GM19324 (cell line): ENCODE results near the gene KMT2B.
"Not testable (repeated sequence)": the region's sequence is repeated elsewhere in the genome, so short reads cannot be mapped to it uniquely, and the experiment has no call there.

ENCODE experiments used
- ATAC-seq: cut with Tn5 transposase; IDR thresholded peaks from one replicate; pipeline ENCODE4 v1.9.1; 2021; ENCODE audit warnings: mild to moderate bottlenecking, moderate library complexity; ENCODE audit not compliant: unreplicated experiment, low FRiP score

KMT2B gene

DNA sequence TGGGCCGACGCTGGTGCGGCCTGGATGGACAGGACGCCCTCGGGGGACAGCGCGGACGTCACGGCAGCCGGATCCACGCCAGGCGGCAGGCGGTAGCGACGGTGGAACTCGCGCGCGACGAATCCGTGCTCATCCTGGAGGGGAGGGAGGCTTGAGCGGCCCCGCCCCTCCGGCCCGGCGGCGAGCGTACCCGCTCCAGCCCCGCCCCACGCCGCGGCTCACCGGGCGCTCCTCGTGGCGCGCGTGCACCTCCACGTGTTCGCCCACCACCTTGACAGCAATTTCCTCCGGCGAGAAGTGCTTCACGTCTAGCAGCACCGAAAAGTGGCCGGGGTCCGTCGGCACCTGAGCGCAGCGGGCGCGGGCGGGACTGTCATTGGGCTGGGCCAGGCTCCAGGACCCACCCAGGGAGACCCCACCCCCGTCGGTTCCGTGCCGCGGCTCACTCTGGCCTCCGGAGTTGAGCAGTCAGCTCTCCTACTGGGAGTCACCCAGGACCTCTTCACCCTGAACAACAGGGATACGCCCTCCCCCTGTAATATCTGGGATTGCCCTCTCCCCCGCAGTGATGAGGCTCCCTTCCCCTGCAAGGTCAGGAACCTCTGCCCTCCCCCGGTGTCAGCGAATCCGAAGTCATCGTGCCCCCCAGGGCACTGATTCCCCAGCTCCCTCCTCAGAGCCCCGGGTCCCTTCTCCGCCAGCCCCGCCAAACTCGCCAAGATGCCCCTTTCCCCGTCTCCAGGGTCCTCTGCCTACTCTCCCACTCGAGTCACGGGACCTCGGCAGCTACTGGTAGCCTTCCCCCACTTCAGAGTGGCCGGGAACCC is 38.0 kb downstream of the KMT2B start:
- no peak for ATAC-seq

DNA sequence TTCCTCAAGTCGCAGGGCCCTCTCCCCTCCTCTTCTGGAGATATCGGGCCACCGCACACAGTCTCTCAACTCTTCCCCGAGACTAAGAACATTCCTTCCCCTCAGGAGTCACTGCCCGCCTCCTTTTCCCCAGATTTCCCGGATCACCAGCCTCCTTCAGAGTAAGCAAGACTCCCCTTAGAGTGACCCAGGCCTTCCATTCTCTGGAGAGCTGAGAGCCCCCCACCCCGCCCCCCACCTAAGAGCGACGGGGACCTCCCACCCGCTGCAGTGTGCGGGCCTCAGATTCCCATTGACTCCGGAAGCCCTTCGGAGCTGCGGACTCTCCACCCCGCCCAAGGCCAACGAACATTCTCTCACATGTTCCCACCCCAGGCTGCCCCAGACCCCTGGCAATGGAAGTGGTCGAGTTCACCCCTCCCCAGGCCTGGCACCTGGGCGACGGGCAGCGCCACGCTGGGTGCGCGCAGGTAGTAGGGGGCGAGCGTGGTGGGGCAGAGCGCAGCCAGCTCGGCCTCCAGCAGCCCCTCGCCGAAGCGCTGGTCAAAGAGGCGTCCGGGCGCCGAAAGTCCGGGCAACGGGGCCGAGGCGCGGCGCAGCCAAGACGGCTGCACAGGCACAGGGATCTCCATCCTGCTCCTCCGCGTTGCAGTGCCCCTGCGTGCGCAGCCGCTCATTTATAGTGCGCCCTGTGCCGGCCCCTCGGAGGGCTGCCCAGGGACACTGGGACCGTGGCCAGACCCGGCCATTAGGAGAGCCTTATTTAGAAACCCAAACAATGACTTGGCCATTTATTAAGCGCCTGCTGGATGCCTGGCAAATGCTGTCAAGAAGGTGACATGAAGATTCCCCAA is 38.8 kb downstream of the KMT2B start, which contains the start of gene HSPB6:
Gene HSPB6 (minus strand): TSS at position 653 of the 854 bp plus-strand sequence. CDS start 21 bp downstream, at position 632.
- no peak for ATAC-seq

DNA sequence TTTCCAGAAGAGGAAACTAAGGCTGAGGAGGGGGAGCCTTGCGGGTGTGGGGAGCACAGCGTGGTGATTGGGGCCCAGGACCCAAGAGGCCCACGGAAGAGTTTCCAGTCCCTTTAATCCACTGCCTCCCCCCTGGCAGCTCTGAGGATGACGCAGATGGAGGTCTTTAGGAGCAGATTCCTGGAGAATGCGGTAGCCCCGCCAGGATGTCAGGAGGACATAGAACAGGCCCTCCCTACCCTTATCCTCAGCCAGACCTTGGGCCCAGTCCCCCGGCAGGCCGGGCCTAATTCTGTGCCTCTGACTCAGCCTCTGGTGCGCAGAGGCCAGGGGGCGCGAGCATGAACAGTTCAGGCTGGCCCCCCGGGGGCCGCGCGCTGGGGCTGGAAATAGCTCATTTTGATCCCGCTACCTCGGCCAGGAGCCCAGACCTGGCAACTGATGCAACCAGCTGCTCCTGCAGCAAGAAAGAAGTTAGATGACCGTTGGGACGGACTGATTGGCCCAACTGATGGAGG is 39.5 kb downstream of the KMT2B start:
- ATAC-seq = no peak

DNA sequence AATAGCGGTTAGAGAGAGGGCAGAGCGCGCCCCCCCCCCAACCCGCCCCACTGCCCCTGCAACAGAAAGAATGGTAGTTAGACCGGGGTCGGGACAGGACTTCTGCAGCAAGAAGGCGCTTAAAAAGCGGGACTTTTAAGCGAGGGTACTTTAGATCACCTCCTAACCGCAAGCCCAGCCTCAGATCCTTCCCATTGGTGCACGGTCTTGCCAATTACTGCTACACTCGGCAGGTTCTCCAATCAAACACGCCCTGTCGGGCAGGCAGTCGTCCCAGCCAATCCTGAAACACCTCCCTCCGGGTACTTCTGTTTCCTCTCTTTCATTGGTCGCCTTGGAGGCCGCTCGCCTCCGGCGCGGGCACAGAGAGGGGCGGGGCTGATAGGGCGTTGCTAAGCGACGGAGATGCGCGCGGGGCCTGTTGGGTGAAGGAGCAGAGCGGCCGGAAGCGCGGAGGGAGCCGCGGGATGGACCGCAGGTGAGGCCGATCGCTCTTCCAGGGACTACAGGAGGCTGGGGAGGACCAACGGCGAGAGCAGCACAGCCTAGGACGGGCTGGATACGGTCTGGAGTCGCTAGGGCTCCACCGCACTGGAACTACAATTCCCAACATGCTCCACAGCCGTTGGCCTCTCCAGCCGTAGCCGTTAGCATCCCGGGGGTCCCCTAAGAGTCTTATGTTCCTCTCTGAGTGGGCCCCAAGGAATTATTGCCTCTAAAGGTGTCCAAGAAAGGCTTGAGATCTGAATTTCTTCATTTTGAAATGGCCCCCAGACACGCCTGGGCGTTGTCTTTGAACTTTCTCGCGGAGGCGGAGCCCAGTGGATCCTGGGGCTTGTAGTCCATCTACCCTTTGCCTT is 40.2 kb downstream of the KMT2B start, which contains the start of gene PROSER3:
Gene PROSER3 (plus strand): TSS at position 428 of the 860 bp plus-strand sequence. CDS start 40 bp downstream, at position 468.
- ATAC-seq = peak; percentile 94

DNA sequence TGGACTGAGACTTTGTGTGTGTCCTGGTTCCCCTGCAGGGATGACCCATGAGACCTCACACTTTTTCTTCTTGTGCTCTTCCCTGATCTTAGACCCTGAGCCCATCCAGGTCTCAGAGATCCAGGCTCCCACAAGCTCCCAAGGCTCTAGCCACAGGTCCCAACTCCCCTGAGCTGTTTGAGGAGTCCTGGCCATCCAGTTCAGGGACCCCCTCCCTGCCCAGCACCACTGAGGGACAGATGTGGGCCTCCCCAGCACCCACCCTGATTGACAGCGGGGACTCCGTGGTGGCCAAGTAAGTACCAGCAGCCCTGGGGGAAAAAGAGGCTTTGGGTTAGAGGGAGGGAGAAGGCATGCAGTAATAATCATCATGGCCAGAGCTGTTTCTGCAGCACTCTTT is 41.9 kb downstream of the KMT2B start:
- ATAC-seq = no peak

DNA sequence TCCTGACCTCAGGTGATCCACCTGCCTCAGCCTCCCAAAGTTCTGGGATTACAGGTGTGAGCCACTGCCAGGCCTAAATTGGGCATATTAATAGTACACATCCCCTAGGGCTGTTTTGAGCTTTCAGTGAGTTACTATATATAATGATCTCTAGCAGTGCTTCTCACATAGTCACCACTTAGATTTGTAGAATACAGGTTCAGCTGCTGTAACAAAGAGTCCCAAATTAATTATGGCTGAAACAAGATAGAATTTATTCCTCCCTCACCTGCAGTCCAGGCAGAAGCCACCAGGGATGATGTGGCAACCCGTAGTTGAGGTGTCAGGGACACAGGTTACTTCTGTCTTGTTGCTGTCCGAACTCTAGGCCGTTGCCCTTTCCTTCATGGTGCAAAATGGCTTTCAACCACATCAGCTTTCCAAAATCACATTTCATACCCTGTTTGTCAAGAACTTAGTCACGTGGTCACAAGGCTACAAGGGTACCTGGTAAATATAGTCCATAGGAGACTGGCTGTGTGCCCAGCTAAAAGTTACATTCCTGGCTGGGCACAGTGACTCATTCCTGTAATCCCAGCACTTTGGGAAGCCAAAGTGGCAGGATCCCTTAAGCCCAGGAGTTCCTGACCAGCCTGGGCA is 43.0 kb downstream of the KMT2B start:
- ATAC-seq = no peak

DNA sequence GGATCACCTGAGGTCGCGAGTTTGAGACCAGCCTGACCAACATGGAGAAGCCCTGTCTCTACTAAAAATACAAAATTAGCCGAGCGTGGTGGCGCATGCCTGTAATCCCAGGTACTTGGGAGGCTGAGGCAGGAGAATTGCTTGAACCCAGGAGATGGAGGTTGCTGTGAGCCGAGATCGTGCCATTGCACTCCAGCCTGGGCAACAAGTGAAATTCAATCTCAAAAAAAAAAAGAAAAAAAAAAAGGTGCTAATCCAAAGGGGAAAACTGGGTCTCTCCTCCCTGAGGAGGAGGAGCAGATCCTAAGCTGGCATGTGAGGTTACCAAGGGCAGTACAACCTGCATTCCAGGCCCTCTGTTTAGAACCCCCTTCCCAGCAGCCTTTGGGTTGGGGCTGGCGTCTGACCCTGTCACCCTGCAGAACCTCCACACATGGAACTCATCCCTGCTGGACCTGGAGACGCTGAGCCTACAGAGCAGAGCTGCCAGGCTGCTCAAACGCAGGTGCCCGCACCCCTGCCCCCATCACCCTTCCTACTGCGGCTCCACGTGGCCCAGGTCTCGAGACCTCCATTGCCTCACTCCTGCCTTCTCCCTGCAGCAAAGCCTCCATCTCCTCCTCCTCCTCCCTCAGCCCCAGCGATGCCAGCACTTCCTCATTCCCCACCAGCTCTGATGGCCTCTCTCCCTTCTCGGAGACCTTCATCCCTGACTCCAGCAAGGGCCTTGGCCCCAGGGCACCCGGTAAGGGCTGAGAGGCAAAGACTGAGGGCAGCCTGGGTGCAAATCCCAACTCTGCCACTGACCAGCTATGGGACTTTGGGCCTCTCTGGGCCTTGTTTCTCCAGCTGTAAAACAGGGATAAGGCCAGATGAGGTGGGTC is 46.9 kb downstream of the KMT2B start:
- no peak for ATAC-seq

DNA sequence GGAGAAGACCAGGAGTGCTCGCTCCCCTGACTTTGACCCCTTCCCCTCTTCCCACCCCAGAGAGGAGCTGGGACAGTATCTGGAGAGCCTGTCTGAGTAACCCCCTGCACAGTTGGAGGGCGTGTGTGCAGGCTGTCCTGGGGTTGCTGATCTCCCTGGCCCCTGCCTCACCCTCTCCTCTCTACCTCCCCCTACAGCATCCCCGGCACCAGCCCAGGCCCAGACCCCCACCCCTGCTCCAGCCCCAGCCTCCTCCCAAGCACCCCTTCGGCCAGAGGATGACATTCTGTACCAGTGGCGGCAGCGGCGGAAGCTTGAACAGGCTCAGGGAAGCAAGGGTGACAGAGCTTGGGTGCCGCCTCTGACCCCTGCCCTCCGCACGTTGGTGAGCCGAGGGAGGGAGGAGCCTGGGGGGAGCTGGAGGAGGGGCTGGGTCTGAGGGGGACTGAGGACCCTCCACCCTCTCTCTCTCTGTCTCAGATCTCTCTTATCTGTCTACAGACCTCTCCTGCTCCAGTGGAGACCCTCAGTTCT is 48.8 kb downstream of the KMT2B start:
- no peak for ATAC-seq

DNA sequence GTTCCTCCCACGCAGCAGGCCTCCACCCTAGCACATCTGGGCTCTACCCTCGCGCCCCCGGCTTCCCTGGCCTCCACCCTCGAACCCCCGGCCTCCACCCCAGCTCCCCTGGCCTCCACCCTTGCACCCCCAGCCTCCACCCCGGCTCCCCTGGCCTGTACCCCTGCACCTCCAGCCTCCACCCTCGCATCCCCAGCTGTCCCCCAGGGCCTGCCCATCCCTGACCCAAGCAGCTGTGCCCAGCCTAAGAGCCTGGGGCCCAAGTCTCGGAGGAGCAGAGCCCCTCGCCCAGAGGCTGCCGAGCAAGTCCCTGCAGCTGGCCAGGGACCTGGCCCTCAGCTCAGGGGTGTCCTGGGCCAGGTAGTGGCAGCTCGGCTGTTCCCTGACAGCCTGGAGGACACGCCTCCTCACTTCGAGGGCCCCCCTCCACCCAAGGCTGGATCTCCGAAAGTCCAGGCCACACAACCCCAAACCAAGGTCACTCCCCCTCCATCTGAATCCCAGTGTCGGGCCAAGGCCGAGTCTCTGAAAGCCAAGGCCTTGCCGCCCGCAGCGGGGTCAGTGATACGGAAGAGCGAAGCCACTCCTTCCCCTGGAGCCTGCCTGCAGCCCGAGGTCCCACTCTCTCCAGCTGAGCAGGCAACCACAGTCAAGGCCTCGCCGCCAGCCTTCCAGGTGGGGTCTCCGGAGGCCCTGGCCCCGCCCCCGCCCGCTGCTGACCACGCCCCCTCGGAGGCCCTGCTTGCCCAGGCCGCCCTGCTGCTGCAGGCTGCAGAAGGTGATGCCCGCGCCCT is 49.7 kb downstream of the KMT2B start:
- ATAC-seq = no peak

DNA sequence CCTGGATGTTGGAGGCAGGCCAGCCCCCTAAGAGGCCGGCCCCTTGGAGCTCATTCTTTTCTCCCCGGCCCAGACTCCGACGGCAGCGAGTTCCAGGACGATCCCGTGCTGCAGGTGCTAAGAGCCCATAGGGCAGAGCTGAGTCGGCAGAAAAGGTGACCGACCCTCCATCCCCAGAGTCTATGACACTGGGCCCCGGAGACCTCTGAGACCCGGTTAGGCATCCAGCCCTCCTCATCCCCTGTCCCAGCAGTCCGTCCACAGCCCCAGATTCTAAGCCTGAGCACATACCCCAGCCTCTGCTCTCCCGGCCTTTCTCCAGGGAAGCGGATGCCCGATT is 50.2 kb downstream of the KMT2B start:
- ATAC-seq = no peak

DNA sequence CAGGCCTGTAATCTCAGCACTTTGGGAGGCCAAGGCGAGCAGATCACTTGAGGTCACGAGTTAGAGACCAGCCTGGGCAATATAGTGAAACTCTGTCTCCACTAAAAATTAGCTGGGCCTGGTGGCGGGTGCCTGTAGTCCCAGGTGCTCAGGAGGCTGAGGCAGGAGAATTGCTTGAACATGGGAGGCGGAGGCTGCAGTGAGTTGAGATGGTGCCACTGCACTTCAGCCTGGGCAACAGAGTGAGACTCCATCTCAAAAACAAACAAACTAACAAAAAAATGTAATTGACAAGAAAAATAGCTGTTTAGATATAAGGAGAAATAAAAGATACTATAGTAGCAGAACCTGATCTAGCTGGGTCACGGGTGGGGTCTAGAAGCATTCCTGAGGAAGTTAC is 54.6 kb downstream of the KMT2B start:
- ATAC-seq = not testable (repeated sequence)

DNA sequence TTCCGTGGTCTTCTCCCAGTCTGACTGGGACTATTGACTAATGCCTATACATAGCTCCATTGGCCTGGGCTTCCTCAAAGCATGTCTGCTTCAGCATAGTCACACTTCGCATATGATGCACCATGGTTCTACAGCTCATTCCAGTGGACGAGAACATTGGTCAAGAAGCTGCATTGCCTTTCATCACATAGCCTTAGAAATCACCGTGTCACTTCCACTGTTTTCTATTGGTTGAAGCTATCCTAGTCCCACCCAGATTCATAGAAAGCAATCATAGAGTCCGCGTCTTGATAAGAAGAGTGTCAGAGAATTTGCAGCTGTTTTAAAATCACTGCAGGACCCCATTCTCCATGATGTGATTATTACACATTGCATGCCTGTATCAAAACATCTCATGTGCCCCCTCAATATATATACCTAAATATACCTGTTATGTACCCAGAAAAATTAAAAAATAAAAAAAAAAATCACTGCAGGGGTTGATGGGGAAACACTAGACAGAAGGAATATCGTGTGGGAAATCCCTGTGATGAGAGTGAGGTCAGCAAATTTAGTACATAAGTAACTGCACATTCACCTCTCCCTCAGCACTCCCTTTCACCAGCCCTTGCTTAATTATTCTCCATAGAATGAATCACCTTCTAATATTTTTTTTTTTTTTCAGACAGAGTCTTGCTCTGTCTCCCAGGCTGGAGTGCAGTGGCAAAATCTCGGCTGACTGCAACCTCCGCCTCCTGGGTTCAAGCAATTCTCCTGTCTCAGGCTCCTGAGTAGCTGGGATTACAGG is 55.4 kb downstream of the KMT2B start:
- ATAC-seq = no peak

DNA sequence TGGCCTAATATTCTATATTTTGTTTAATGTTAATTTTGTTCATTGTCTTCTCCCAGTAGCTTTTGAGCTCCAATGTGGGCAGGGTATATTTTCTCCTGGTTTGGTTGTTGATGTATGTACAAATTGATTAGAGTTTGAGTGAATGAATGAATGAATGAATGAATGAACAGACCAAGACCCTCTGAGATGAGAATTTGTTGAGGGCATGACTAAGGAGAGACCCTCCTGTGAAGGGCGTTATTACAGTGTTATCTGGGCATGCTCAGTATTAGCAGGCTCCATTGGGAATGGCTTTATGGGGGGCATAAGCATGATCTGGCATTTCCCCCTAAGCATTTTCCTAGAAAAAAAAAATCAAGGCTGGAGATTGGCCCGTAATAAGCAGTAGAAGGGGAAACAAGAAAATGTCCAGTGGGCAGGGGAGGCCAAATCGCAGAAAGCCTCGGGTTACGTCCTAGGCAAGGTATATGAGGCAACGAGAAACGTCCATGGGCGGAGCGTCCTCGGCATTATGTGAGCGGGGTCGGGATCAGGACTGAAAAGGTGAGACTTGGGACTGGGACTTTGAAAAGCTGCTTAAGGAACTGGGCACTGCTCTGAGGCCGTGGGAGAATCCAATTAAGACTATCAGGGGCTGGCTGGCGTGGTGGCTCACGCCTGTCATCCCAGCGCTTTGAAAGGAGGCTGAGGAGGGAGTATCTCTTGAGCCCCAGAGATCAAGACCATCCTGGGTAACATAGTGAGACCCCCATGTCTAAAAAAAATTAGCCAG is 56.7 kb downstream of the KMT2B start:
- ATAC-seq = no peak

DNA sequence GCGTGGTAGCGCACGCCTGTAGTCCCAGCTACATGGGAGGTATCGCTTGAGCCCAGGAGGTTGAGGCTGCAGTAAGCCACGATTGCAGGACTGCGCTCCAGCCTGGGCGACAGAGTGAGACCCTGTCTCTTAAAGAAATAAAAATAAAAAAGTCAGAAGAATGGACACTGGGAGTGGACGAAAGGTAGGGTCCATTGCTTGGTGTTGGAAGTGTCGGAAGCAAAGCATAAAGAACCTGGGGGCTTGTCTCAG is 57.2 kb downstream of the KMT2B start:
- no peak for ATAC-seq

DNA sequence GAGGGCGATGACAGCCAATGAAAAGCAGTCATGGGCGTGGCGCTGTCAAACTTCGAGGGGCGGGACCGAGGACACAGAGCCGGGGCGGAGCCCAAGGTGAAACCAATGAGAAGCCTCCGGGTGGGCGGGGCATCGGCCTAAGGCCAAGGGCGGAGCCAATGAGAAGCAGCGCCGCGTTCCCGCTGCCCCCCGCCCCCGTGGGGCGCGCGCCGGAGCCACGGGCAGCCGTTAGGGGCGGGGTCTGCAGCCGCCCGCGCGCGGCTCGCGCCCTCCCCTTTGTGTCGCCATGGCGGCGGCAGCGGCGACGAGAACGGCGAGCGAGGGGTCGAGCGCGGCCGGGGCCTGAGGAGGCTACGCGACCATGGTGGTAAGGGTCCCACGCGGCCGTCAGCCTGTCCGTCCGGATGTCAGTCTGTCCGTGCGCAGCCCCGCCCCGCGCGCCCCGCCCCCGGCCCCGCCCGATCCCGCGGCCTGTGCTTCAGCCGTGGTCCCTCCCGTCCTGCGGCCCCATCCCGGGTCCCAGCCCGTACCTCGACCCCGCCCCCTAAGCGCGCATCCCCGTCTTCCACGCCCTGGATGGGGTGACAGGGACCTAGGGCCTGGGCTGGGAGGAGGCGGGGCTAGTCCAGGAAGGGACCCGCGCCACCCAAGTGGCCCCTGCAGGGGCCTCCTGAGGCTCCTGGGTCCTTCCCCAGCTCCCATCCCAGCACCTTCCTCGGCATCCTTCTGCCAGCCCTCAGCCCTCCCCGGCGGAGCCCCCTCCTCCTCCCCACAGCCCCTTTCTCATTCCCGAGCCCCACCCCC is 57.7 kb downstream of the KMT2B start, which contains the start of gene ARHGAP33:
Gene ARHGAP33 (plus strand): TSS at position 267 of the 804 bp plus-strand sequence. CDS start 95 bp downstream, at position 362.
- ATAC-seq = peak; percentile 97
